Measurements from ENCODE around the gene TLCD3B.
A peak's percentile ranks its signal among the peaks of the same experiment; 100 is the strongest.

The TLCD3B gene

GRCh38 chr16:30066761-30067583 lies 35.9 kb upstream of the TLCD3B start:
- ATAC-seq: no peak
- TF ChIP-seq, protein P1, sequence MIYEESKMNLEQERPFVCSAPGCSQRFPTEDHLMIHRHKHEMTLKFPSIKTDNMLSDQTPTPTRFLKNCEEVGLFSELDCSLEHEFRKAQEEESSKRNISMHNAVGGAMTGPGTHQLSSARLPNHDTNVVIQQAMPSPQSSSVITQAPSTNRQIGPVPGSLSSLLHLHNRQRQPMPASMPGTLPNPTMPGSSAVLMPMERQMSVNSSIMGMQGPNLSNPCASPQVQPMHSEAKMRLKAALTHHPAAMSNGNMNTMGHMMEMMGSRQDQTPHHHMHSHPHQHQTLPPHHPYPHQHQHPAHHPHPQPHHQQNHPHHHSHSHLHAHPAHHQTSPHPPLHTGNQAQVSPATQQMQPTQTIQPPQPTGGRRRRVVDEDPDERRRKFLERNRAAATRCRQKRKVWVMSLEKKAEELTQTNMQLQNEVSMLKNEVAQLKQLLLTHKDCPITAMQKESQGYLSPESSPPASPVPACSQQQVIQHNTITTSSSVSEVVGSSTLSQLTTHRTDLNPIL (CRISPR knock-in tag; IDR thresholded peaks at IDR 0.05; ENCODE audit: low read depth): no peak
- no peak for TF ChIP-seq ZC3H10 (CRISPR knock-in tag; IDR thresholded peaks at IDR 0.05)
- TF ChIP-seq ESRRG (CRISPR knock-in tag; IDR thresholded peaks at IDR 0.05): no peak
- no peak for TF ChIP-seq ZNF8 (CRISPR knock-in tag; IDR thresholded peaks at IDR 0.05)
- TF ChIP-seq ZNF70 (CRISPR knock-in tag; IDR thresholded peaks at IDR 0.05): no peak
- TF ChIP-seq GLIS3 (CRISPR knock-in tag; IDR thresholded peaks at IDR 0.05): no peak
- TF ChIP-seq PPARA (CRISPR knock-in tag; IDR thresholded peaks at IDR 0.05; ENCODE audit: borderline replicate concordance): no peak
- TF ChIP-seq ZFP3 (CRISPR knock-in tag; IDR thresholded peaks at IDR 0.05): no peak
- no peak for TF ChIP-seq PATZ1 (CRISPR knock-in tag; IDR thresholded peaks at IDR 0.05; ENCODE audit: borderline replicate concordance)
- TF ChIP-seq ISL1 (CRISPR knock-in tag; IDR thresholded peaks at IDR 0.05): no peak
- TF ChIP-seq TOX (CRISPR knock-in tag; IDR thresholded peaks at IDR 0.05; ENCODE audit: borderline replicate concordance): no peak
- no peak for TF ChIP-seq SNAI2 (CRISPR knock-in tag; IDR thresholded peaks at IDR 0.05)
- no peak for TF ChIP-seq CSDC2 (CRISPR knock-in tag; IDR thresholded peaks at IDR 0.05)

- ATAC-seq: peak; percentile 41
- TF ChIP-seq CSRNP3 (CRISPR knock-in tag; IDR thresholded peaks at IDR 0.05) (no peak), ZNF70 (CRISPR knock-in tag; IDR thresholded peaks at IDR 0.05) (no peak), ZNF8 (CRISPR knock-in tag; IDR thresholded peaks at IDR 0.05) (no peak), PPARA (CRISPR knock-in tag; IDR thresholded peaks at IDR 0.05; ENCODE audit: borderline replicate concordance) (no peak), CSDC2 (CRISPR knock-in tag; IDR thresholded peaks at IDR 0.05) (no peak), ZFP30 (CRISPR knock-in tag; IDR thresholded peaks at IDR 0.05) (no peak), RARB (CRISPR knock-in tag; IDR thresholded peaks at IDR 0.05) (no peak), BACH2 (CRISPR knock-in tag; IDR thresholded peaks at IDR 0.05; ENCODE audit: borderline replicate concordance) (no peak)
- TF ChIP-seq, protein P1 (CRISPR knock-in tag; IDR thresholded peaks at IDR 0.05; ENCODE audit: low read depth): no peak
- TF ChIP-seq, protein P2, sequence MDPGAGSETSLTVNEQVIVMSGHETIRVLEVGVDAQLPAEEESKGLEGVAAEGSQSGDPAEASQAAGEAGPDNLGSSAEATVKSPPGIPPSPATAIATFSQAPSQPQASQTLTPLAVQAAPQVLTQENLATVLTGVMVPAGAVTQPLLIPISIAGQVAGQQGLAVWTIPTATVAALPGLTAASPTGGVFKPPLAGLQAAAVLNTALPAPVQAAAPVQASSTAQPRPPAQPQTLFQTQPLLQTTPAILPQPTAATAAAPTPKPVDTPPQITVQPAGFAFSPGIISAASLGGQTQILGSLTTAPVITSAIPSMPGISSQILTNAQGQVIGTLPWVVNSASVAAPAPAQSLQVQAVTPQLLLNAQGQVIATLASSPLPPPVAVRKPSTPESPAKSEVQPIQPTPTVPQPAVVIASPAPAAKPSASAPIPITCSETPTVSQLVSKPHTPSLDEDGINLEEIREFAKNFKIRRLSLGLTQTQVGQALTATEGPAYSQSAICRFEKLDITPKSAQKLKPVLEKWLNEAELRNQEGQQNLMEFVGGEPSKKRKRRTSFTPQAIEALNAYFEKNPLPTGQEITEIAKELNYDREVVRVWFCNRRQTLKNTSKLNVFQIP (CRISPR knock-in tag; IDR thresholded peaks at IDR 0.05; ENCODE audit: borderline replicate concordance, low read depth): no peak
Observed at GRCh38 chr16:30065943-30066760, 35.1 kb upstream of the TLCD3B start.

GRCh38 chr16:30065102-30065942 lies 34.3 kb upstream of the TLCD3B start, which contains the start of gene ALDOA:
TSS of gene ALDOA (plus strand) at chr16:30065760. CDS start at chr16:30066898, 1,138 bp downstream.
- peak; percentile 91 for ATAC-seq
- TF ChIP-seq CSDC2 (CRISPR knock-in tag; IDR thresholded peaks at IDR 0.05): 0 out of 2 replicates have a peak, but pooled peaks have one; percentile 34
- 0 out of 2 replicates have a peak, but pooled peaks have one; percentile 19 for TF ChIP-seq ZC3H10 (CRISPR knock-in tag; IDR thresholded peaks at IDR 0.05)
- TF ChIP-seq ZNF70 (CRISPR knock-in tag; IDR thresholded peaks at IDR 0.05): no peak
- TF ChIP-seq ZFP3 (CRISPR knock-in tag; IDR thresholded peaks at IDR 0.05): peak; percentile 67; the same call in 1 of the 2 replicates
- no peak for TF ChIP-seq TOX (CRISPR knock-in tag; IDR thresholded peaks at IDR 0.05; ENCODE audit: borderline replicate concordance)
- TF ChIP-seq, protein P3, sequence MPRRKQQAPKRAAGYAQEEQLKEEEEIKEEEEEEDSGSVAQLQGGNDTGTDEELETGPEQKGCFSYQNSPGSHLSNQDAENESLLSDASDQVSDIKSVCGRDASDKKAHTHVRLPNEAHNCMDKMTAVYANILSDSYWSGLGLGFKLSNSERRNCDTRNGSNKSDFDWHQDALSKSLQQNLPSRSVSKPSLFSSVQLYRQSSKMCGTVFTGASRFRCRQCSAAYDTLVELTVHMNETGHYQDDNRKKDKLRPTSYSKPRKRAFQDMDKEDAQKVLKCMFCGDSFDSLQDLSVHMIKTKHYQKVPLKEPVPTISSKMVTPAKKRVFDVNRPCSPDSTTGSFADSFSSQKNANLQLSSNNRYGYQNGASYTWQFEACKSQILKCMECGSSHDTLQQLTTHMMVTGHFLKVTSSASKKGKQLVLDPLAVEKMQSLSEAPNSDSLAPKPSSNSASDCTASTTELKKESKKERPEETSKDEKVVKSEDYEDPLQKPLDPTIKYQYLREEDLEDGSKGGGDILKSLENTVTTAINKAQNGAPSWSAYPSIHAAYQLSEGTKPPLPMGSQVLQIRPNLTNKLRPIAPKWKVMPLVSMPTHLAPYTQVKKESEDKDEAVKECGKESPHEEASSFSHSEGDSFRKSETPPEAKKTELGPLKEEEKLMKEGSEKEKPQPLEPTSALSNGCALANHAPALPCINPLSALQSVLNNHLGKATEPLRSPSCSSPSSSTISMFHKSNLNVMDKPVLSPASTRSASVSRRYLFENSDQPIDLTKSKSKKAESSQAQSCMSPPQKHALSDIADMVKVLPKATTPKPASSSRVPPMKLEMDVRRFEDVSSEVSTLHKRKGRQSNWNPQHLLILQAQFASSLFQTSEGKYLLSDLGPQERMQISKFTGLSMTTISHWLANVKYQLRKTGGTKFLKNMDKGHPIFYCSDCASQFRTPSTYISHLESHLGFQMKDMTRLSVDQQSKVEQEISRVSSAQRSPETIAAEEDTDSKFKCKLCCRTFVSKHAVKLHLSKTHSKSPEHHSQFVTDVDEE (CRISPR knock-in tag; IDR thresholded peaks at IDR 0.05): peak; percentile 39; the same call in 1 of the 2 replicates
- TF ChIP-seq PATZ1 (CRISPR knock-in tag; IDR thresholded peaks at IDR 0.05; ENCODE audit: borderline replicate concordance): peak; percentile 52; the same call in 1 of the 2 replicates
- no peak for TF ChIP-seq ARNTL (CRISPR knock-in tag; IDR thresholded peaks at IDR 0.05; ENCODE audit: borderline replicate concordance, low read depth)

All from SK-N-SH treated with all-trans-retinoic acid at 6 μM for 48 hours (cell line).